DND-41 (cell line): ENCODE measurements around the gene PNPLA2.

Experiments
- EZH2 ChIP-seq: IDR thresholded peaks from 3 replicates; pipeline ENCODE4 v1.6.1; 2012; ENCODE audit warnings: borderline replicate concordance, low read depth, mild to moderate bottlenecking, moderate library complexity, low read length, inconsistent platforms; ENCODE audit not compliant: severe bottlenecking
- TF ChIP-seq, protein P1 (sequence below): IDR thresholded peaks from 2 replicates; pipeline ENCODE4 v1.5.1; 2012; ENCODE audit warnings: borderline replicate concordance, low read length, moderate library complexity, mild to moderate bottlenecking; ENCODE audit not compliant: poor library complexity, severe bottlenecking; ENCODE audit errors: extremely low read depth

DNA sequence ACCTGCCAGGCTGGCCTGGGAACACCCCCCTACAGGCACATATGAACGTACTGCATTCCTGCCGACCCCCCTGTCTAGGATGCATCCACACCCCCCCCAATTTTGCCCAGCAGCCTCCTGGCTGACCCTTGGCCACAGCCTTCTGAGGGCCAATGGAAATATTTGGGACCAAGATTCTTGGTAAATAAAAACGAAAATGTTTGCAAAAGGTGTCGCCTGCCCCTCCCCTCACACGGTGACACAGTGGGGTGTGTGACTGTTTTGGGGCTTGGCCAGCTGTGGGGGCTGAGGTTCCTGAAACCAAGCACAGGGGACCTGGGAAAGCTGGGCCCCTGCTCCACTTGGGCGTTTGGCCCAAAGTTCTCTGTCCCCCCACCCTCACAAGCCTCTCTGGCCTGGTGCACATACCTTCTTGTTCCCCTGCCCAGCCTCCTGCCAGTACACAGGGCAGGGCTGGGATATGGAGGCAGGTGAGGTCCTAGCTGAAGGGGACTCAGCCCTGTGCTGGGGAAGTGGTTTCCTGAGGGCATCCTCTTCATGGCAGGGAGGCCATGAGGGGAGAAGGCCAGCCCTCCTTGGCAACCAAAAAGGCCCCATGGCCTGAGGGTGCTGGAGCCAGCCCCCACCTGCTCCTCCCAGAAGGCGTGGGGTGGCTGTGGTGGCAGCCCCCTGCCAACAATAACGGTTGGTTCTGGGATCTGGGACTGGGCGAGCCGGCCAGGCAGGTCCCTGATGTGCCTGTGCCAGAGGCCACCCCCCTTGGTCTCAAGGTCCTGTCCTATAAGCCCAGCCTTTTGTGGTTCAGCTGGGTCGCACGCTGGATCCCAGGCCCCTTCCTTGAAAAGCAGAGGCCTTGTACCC, 6.9 kb downstream of the PNPLA2 start:
- TF ChIP-seq EZH2 = no peak
- TF ChIP-seq, protein P1, sequence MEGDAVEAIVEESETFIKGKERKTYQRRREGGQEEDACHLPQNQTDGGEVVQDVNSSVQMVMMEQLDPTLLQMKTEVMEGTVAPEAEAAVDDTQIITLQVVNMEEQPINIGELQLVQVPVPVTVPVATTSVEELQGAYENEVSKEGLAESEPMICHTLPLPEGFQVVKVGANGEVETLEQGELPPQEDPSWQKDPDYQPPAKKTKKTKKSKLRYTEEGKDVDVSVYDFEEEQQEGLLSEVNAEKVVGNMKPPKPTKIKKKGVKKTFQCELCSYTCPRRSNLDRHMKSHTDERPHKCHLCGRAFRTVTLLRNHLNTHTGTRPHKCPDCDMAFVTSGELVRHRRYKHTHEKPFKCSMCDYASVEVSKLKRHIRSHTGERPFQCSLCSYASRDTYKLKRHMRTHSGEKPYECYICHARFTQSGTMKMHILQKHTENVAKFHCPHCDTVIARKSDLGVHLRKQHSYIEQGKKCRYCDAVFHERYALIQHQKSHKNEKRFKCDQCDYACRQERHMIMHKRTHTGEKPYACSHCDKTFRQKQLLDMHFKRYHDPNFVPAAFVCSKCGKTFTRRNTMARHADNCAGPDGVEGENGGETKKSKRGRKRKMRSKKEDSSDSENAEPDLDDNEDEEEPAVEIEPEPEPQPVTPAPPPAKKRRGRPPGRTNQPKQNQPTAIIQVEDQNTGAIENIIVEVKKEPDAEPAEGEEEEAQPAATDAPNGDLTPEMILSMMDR = no peak
